IPS DF 4.7 (cell line): Measurements from ENCODE around the gene HBG2.

Experiments
- DNase-seq: peaks from one replicate; pipeline ENCODE4 v3.0.0-alpha.2; 2013; ENCODE audit warnings: low spot score; ENCODE audit errors: extremely low read depth

HBG2 gene

DNA sequence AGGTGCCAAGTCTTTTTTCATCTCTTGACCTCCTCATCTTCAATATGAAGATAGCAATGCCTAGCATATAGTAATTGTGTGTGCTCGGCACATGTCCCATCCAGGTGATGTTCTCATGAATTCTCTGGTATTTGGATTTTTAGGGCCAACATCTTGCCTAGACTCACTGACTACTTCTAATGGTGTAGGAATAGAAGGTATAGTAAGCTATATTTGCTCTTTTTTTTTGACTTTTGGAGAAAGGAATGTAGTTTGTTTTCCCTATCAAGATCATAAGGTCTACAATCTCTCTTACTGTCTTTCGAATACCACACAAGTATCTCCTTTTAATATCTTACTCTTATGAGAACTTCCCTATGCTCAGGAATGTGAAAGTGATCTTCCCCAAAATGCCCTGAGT is 23.5 kb downstream of the HBG2 start:
- DNase-seq, result no peak

DNA sequence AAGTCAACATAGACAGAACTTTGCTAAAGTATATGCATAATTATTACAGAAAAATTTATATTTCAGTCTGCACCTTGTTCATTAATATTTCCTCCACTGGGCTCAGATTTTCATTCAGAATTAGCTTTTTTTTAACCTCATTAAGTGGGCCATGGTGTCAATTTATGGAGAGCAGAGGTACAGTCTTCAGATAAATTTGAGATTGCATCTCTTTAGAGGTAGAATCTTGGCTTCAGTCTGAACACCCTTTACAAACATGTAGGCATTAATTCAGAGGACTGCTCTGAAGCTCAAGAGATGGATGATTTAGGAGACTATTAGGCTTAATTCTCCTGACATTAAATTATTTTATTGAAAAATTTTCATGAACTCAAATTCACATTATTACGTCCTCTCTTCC is 24.3 kb downstream of the HBG2 start:
- DNase-seq, result no peak

DNA sequence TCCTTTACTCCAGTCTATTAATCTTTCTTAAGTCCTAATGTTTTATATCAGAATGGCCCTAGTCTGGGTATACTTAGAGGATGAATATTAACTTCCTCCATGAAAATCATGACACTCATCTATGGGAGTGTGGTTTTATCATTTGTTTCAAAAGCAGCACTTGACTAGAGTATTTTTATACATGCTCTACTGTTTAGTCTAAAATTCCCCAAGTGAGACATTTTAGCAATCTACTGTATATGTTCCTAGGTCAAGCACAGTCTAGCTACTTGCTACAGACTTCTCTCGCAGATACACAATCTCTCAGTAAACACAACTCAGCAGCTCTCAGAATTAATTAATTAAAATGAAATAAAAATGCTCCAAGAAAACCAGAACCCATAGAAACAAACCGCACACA is 24.8 kb downstream of the HBG2 start:
- DNase-seq, result no peak

DNA sequence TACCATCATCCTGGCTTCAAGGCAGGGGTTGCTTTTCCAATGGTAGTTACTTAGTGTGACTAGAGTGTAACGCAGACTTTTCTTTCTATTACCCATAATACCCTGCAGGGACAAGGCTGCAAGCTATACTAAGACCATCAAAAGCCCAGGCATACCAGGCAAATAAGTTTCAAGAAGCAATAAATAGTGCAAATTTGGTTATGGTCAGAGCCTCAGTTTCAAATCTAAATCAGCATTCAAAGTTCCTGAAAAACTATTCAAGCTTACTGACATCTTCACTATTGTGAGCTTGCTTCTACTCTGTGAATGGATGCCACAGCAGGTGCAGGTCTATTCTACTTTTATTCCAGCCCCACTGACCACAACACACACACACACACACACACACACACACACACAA is 25.2 kb downstream of the HBG2 start:
- no peak for DNase-seq

DNA sequence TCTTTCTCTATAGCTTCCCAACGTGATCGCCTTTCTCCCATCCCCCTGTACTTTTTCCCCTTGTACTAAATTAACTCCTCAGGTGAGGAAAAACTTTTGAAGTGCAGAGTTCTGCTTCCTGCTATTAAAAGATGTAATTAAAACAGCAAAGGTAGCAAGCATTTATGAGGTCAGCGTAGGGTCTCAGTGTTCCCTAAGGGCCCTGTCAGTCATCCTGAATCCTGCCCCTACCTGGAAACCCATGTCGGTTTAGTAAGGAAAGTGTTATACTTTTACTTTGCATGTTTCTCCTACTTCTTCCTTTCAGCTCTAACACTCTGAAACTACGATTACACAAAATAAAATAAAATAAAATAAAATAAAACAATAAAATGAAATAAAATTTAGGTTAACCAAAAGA is 26.5 kb downstream of the HBG2 start:
- DNase-seq, result no peak

DNA sequence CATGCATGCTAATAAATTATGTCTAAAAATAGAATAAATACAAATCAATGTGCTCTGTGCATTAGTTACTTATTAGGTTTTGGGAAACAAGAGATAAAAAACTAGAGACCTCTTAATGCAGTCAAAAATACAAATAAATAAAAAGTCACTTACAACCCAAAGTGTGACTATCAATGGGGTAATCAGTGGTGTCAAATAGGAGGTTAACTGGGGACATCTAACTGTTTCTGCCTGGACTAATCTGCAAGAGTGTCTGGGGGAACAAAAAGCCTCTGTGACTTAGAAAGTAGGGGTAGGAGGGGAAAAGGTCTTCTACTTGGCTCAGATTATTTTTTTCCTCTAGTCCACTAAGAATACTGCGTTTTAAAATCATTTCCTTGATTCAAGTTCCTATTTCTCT is 26.9 kb downstream of the HBG2 start:
- no peak for DNase-seq

GRCh38 chr11:5226732-5227310 is 27.8 kb downstream of the HBG2 start, which contains the start of gene HBB:
TSS of gene HBB (minus strand) at chr11:5227071. CDS start at chr11:5227021, 50 bp downstream.
- DNase-seq, result no peak

- no peak for DNase-seq
These were observed 29.1 kb downstream of the HBG2 start for GRCh38 chr11:5225480-5225871.

DNA sequence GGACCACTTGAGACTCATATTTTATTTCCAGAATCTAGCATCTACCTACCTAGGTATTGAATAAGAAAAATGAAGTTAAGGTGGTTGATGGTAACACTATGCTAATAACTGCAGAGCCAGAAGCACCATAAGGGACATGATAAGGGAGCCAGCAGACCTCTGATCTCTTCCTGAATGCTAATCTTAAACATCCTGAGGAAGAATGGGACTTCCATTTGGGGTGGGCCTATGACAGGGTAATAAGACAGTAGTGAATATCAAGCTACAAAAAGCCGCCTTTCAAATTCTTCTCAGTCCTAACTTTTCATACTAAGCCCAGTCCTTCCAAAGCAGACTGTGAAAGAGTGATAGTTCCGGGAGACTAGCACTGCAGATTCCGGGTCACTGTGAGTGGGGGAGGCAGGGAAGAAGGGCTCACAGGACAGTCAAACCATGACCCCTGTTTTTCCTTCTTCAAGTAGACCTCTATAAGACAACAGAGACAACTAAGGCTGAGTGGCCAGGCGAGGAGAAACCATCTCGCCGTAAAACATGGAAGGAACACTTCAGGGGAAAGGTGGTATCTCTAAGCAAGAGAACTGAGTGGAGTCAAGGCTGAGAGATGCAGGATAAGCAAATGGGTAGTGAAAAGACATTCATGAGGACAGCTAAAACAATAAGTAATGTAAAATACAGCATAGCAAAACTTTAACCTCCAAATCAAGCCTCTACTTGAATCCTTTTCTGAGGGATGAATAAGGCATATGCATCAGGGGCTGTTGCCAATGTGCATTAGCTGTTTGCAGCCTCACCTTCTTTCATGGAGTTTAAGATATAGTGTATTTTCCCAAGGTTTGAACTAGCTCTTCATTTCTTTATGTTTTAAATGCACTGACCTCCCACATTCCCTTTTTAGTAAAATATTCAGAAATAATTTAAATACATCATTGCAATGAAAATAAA is 29.8 kb downstream of the HBG2 start:
- DNase-seq, result no peak

DNA sequence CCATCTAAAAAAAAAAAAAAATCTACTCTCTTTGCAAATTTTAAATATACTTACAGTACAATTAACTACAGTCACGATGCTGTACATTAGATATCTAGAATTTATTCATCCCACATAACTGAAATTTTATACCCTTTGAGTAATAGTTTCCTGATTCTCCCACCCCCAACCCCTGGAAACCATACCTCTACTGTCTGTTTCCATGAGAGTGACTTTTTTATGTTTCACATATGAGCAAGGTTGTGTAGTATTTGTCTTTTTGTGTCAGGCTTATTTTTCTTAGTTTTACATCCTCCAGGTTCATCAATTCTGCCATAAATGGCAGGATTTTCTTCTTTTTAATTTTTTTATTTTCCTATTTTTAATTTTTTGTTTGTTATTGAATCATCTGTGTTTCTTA is 30.9 kb downstream of the HBG2 start:
- no peak for DNase-seq

- no peak for DNase-seq
These were observed 31.4 kb downstream of the HBG2 start for GRCh38 chr11:5223146-5223545.

DNA sequence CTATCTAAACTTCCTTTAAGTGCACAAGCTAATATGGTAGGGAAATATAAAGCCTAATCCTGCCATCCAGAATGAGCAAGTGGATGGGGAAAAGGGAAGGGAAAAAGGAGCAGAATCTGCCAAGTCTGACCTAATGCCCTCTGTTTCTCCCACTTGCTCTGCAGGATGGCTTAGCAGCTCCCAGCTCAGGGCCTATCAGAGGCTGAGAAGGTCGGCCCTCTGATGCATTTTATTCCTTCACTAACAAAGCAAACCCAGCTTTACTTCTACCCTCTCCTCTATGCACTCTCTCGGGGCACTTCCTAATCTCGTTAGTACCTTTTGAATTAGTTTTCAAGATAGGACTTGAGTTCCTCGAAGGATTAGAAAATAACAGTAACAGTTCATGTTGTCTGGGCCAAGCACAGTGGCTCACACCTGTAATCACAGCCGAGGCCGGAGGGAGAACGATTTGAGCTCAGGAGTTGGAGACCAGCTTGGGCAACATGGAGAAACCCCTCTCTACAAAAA is 44.1 kb downstream of the HBG2 start:
- no peak for DNase-seq

GRCh38 chr11:5204787-5205186 is 49.8 kb downstream of the HBG2 start:
- peak; percentile 44 for DNase-seq

- DNase-seq, result no peak
These were observed 51.2 kb downstream of the HBG2 start for GRCh38 chr11:5203366-5203765.
